ENCODE data around the gene GPS1. TPM values are rescaled to one million over a fixed set of nuclear protein-coding genes. Genes with fewer than 3 reads are reported as not detected.

Gene GPS1
- total RNA-seq, 1 donor from 2014 or later = 112 TPM

DNA sequence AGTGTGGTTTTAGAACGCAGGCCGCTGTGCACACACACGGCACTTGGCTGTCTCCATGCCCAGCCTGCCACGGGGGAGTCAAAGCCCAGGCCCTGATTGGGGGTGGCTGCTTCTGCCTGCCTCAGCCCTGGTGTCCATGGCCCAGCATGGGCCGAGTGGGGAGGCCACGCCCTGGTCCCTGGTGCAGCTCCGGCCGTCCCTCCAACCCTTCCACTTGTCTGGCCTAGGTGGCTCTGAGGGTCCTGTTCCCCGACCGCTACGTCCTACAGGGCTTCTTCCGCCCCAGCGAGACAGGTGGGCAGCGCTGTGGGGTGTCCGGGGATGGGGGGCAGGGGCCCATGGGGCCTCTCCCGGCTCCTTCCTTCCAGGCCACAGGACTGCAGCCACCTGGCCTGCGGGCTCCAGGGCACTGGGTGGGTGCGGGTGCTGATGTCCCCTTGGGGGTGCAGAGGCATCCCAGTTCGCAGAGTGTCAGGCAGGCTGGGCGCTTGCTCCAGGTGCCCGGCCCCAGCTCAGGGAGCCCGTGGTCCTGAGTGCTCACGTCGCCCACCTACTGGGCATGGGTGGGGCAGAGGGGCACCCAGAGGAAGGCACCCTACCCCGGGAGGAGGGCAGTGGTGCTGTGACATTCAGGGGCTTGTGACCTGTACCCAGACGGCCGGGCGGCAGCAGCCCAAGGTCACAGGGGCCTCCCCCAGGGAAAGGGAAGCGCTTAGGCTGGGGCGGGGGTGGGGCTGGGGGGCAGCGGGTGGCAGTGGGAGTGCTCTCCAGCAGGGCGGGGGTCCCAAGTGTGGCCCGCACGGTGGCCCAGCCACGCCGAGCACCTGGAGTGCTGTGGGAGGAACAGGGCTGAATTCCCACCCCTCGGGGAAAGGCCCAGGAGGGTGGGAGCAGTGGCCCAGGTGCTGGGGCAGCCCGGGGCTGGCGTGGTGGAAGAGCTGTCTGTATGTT is 40.8 kb upstream of the GPS1 start:
- no peaks in the 10 kb centered on the region for H3K9me3 Mint-ChIP-seq
- no peaks in the 10 kb centered on the region for H3K36me3 Mint-ChIP-seq (ENCODE audit: low read depth)
- DNase-seq (ENCODE audit: low spot score) = no peak
- no peak overlapping the region for H3K4me3 Mint-ChIP-seq
- intact Hi-C loops (cut with micrococcal nuclease) = no loop called here
- H3K27me3 Mint-ChIP-seq (ENCODE audit: insufficient read depth) = no peaks in the 10 kb centered on the region
- H3K4me1 Mint-ChIP-seq (ENCODE audit: low read depth) = no peaks in the 10 kb centered on the region
- H3K27ac Mint-ChIP-seq = no peak overlapping the region

DNA sequence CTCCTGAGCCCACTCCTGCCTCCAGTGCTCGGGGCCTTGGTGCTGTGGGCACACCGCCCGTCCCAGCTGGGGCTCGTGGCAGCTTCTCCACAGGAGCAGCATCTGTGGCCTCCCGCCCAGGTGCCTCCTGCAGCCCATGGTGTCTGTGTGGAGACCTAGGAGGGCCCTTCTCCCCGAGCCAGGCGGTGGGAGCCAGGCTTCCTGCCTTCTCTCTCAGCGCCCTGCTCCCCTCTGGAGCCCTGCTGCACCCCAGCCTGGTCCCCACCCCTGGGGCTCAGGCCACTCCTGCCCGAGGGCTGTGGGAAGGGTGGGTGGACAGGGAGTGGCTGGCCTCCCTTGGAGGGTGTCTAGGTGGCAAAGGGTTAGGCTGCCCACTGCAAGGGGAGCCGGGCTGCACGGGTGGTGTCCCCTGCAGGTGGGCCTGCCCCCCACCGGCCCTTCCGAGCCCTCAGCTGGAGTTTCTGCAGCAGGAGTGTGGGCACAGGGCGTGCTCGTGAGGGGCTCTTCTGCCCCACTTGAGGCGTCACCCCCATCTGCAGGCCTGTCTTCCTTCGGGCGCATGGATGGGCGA is 40.0 kb upstream of the GPS1 start:
- Mint-ChIP-seq H3K27ac (no peak overlapping the region), H3K27me3 (ENCODE audit: insufficient read depth) (no peaks in the 10 kb centered on the region), H3K36me3 (ENCODE audit: low read depth) (no peaks in the 10 kb centered on the region), H3K4me1 (ENCODE audit: low read depth) (no peaks in the 10 kb centered on the region), H3K4me3 (no peak overlapping the region), H3K9me3 (no peaks in the 10 kb centered on the region)
- no peak for DNase-seq (ENCODE audit: low spot score)
- intact Hi-C loops (cut with micrococcal nuclease) = loop anchor here (1.0 kb wide), 1 partner anchor 36 kb away; no protein-coding TSS in a partner anchor

DNA sequence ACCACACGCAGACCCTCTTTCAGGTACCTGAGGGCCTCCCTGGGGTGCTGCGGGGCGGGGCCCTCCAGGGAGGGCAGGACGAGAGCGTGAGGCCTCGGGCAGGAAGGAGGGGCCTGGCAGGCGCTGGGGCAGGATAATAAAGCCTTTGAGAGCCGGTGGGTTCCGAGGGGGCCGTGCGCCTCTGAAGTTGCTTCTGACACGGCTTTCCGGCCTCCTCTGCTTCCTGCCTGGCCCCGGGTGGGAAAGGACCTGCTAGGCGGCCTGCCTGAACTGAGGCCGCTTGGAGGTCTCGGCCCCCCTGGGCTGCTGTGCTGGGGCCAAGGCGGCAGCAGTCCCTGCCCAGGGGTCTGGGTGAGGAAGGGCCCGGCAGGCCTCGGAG is 39.4 kb upstream of the GPS1 start:
- intact Hi-C loops (cut with micrococcal nuclease) = loop anchor here (1.0 kb wide), 1 partner anchor 37 kb away; no protein-coding TSS in a partner anchor
- Mint-ChIP-seq H3K36me3 (ENCODE audit: low read depth) (no peaks in the 10 kb centered on the region), H3K27me3 (ENCODE audit: insufficient read depth) (no peaks in the 10 kb centered on the region), H3K9me3 (no peaks in the 10 kb centered on the region), H3K4me3 (no peak overlapping the region), H3K27ac (no peak overlapping the region), H3K4me1 (ENCODE audit: low read depth) (no peaks in the 10 kb centered on the region)
- DNase-seq (ENCODE audit: low spot score) = no peak

DNA sequence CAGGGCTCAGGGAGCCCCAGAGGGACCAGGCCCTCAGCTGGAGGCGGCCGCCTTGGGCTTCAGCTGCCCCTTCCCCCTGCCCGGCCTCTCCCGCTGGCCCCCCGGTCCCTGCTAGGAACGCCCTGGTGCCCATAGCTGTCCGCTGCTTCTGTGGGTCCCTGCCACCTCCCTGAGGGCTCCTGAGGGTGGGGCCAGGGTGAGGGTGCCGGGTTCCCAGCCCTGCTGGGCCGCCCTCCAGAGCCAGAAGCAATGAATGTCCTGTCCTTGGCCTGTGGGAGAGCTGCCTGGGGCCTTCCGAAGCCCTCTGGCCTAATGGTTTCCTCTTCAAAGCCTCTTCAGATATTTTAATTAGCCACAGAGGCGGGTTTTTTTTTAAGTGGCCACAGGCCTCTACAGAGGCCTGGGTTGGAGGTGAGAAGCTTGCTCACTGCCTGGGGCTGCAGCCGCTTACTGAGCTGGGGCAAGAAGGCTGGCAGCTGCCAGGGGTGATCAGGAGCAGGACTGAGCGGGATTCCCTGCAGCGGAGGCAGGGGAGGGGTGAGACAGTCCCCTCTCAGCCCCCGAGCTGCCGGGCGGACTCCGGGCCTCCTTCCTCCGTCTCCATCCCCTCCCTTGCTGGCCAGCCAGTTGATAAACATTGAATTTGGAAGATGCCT is 38.9 kb upstream of the GPS1 start:
- H3K4me1 Mint-ChIP-seq (ENCODE audit: low read depth) = no peaks in the 10 kb centered on the region
- H3K27me3 Mint-ChIP-seq (ENCODE audit: insufficient read depth) = no peaks in the 10 kb centered on the region
- no peak overlapping the region for H3K27ac Mint-ChIP-seq
- H3K36me3 Mint-ChIP-seq (ENCODE audit: low read depth) = no peaks in the 10 kb centered on the region
- no peak for DNase-seq (ENCODE audit: low spot score)
- intact Hi-C loops (cut with micrococcal nuclease) = loop anchor here (1.0 kb wide), 1 partner anchor 37 kb away; no protein-coding TSS in a partner anchor
- H3K9me3 Mint-ChIP-seq = no peaks in the 10 kb centered on the region
- no peak overlapping the region for H3K4me3 Mint-ChIP-seq

DNA sequence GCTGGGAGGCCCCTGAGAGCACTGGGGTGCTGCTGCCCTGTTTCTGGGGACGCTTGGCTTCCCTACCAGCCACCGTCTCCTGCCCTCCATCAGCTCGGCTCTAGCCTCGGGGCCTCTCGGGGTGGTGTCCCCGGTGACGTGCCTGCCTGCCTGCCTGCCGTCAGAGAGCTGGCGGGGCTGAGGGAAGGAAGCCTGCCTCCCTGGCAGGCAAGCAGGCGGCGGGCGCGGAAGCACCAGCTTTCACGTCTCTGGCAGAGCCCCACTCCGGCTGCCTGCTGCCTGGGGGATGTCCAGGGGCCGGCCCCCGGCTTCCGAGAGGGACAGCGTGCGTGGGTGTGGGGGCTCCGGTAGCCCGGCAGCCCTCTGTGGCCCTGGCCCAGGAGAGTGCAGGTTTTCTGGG is 38.4 kb upstream of the GPS1 start:
- DNase-seq (ENCODE audit: low spot score) = no peak
- Mint-ChIP-seq H3K4me3 (no peak overlapping the region), H3K36me3 (ENCODE audit: low read depth) (no peaks in the 10 kb centered on the region), H3K9me3 (no peaks in the 10 kb centered on the region), H3K27ac (no peak overlapping the region), H3K4me1 (ENCODE audit: low read depth) (no peaks in the 10 kb centered on the region), H3K27me3 (ENCODE audit: insufficient read depth) (no peaks in the 10 kb centered on the region)
- intact Hi-C loops (cut with micrococcal nuclease) = no loop called here

DNA sequence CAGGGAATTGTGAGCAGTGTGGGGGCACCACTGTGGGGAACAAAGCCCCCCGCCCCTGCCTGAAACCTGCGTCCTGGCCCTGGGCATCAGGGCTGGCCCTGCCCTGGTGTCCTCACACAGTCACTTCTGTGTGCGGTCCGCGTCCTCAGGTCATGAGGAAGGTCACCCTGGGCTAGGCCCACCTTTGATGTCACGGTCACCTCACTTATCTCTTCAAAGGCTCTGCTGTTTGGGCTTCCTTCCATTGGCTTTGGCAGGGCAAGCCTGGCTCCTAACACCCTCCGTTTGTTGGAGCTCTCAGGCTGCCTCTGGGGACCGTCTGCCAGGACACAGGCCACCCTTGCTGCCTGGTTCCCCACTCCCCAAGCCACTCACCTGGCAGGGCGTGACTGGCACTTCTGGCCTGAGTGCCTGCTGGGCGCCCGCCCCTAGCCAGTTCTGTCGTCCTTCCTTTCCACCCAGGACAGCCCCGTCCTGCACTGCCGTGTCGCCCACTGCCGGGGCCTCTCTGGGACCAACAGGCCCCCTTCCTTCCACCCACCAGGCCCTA is 37.9 kb upstream of the GPS1 start:
- DNase-seq (ENCODE audit: low spot score) = no peak
- no peaks in the 10 kb centered on the region for H3K27me3 Mint-ChIP-seq (ENCODE audit: insufficient read depth)
- H3K27ac Mint-ChIP-seq = no peak overlapping the region
- no peaks in the 10 kb centered on the region for H3K4me1 Mint-ChIP-seq (ENCODE audit: low read depth)
- no peak overlapping the region for H3K4me3 Mint-ChIP-seq
- H3K9me3 Mint-ChIP-seq = no peaks in the 10 kb centered on the region
- H3K36me3 Mint-ChIP-seq (ENCODE audit: low read depth) = no peaks in the 10 kb centered on the region
- intact Hi-C loops (cut with micrococcal nuclease) = no loop called here

DNA sequence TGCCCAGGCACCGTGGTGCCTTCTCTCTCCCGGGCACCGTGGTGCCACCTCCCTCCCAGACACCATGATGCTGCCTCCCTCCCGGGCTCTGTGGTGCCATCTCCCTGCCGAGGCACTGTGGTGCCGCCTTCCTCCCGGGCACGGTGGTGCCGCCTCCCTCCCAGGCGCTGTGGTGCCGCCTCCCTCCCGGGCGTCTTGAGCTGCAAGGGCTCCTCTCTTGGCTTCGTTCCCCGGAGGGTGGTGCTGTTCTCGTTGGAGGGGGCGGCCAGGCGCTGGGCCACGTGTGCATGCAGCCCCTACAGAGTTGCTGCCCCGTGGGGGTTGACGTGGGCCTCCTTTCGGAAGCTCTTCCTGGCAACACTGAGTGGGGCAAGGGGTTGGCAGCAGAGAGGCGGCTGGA is 37.3 kb upstream of the GPS1 start:
- no peaks in the 10 kb centered on the region for H3K27me3 Mint-ChIP-seq (ENCODE audit: insufficient read depth)
- H3K9me3 Mint-ChIP-seq = no peaks in the 10 kb centered on the region
- H3K4me3 Mint-ChIP-seq = no peak overlapping the region
- peaks cover 2% of the 10 kb centered on the region for H3K36me3 Mint-ChIP-seq (ENCODE audit: low read depth)
- no peak overlapping the region for H3K27ac Mint-ChIP-seq
- H3K4me1 Mint-ChIP-seq (ENCODE audit: low read depth) = no peaks in the 10 kb centered on the region
- intact Hi-C loops (cut with micrococcal nuclease) = no loop called here
- no peak for DNase-seq (ENCODE audit: low spot score)

DNA sequence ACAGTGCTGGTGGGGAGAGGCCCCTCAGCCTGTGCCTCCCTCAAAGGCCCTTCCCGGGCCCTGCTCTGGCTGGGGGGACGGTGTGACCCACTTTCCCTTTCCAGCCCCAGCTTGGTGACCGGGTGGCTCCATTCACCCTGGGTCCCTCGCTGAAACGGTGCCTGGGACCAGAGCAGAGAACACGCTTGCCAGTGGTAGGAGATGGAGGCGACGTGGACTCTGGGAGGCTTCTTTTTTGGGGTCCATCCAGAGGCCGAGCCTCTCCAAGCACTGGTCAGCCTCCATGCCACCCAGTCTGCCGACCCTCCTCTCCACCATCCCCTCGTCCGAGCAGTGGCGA is 36.8 kb upstream of the GPS1 start:
- H3K4me1 Mint-ChIP-seq (ENCODE audit: low read depth) = no peaks in the 10 kb centered on the region
- no peak overlapping the region for H3K27ac Mint-ChIP-seq
- peaks cover 2% of the 10 kb centered on the region for H3K36me3 Mint-ChIP-seq (ENCODE audit: low read depth)
- no peaks in the 10 kb centered on the region for H3K9me3 Mint-ChIP-seq
- intact Hi-C loops (cut with micrococcal nuclease) = no loop called here
- H3K4me3 Mint-ChIP-seq = no peak overlapping the region
- no peaks in the 10 kb centered on the region for H3K27me3 Mint-ChIP-seq (ENCODE audit: insufficient read depth)
- DNase-seq (ENCODE audit: low spot score) = no peak

DNA sequence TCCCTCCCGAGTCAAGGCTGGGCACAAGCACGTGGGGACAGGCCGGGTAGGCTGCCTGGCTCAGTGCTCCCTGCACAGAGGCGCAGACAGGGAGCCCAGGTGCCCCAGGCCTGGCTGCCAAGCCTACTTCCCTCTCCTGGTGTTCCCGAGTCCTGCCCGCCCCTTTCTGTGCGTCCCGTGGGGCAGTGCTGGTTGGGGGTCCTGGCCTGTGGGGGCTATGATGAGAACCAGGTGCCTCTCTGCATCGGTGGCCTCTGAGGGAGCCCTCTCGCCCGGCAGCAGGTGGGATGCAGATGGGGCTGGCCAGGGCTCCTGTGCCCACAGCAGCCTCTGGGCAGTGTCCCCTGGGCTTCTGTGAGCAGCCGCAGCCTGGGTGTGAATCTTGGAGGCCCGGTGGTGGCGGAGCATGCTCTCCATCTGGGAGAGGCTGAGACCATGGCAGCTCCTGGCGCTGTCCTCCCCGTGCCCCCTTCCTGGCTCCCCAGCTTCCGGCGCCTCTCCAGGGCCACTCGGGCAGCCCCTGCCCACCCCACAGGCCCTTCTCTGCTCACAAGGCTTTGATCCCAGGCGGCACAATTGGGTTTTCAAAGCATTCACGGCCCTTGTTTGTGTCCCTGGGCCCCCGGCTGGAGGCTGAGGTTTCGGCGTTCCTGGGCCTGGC is 36.3 kb upstream of the GPS1 start:
- no peak for DNase-seq (ENCODE audit: low spot score)
- no peak overlapping the region for H3K27ac Mint-ChIP-seq
- no peak overlapping the region for H3K4me3 Mint-ChIP-seq
- peaks cover 2% of the 10 kb centered on the region for H3K36me3 Mint-ChIP-seq (ENCODE audit: low read depth)
- H3K4me1 Mint-ChIP-seq (ENCODE audit: low read depth) = no peaks in the 10 kb centered on the region
- no peaks in the 10 kb centered on the region for H3K9me3 Mint-ChIP-seq
- intact Hi-C loops (cut with micrococcal nuclease) = no loop called here
- H3K27me3 Mint-ChIP-seq (ENCODE audit: insufficient read depth) = no peaks in the 10 kb centered on the region

DNA sequence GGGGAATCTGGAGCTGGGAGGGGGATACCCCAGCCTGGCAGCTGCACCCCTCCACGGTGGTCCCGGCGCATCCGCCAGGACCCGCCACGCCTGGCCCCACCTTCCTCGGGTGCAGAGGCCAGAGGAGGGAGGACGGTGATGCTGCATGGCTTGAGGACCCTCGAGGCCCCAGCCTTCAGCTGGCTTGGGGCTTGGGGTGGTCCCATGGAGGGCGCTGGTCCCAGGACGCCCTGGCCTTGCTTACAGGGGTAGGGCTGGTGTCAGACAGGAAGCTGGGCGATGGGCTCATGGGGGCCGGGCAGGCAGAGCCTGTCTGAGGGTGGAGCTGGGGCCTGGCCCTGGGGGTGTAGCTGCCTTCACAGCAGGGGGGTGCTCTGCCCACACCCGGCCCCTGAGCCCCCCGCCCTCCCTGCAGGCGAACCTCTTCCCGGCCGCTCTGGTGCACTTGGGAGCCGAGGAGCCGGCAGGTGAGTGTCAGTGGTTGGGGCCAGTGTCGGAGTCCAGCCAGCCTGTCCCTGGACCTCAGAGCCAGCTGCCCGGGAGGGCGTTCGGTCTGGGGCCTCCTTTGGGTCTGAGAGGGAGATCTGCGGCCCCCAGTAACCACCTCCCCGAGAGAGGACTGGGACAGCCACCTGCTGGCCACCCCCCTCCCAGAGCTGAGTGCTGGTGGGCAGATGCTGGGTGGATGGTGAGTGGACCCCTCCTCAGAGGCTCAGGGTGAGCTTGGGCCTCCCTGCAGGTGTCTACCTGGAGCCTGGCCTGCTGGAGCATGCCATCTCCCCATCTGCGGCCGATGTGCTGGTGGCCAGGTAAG is 35.4 kb upstream of the GPS1 start:
- peaks cover 2% of the 10 kb centered on the region for H3K36me3 Mint-ChIP-seq (ENCODE audit: low read depth)
- H3K4me1 Mint-ChIP-seq (ENCODE audit: low read depth) = peaks cover 2% of the 10 kb centered on the region
- intact Hi-C loops (cut with micrococcal nuclease) = no loop called here
- DNase-seq (ENCODE audit: low spot score) = no peak
- no peaks in the 10 kb centered on the region for H3K27me3 Mint-ChIP-seq (ENCODE audit: insufficient read depth)
- no peaks in the 10 kb centered on the region for H3K9me3 Mint-ChIP-seq
- no peak overlapping the region for H3K4me3 Mint-ChIP-seq
- no peak overlapping the region for H3K27ac Mint-ChIP-seq

DNA sequence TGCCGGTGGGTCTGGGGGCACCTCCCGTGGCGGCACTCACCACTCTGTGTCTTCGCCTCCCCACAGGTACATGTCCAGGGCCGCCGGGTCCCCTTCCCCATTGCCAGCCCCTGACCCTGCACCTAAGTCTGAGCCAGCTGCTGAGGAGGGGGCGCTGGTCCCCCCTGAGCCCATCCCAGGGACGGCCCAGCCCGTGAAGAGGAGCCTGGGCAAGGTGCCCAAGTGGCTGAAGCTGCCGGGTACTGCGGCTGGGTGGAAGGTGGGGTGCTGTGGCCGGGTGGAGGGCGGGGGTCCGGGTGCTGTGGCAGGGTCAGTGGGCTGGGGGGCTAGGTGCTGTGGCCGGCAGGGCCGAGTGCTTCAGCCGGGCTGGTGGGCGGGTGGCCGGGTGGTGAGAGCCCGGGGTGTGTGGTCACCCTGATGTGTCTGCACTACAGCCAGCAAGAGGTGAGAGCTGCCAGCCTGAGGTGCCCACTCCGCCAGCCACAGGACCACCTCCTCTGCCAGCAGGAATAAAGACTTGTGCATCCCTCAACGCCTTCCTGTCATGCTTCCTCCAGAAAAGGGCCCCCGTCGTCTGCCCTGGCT is 34.7 kb upstream of the GPS1 start:
- H3K27me3 Mint-ChIP-seq (ENCODE audit: insufficient read depth) = no peaks in the 10 kb centered on the region
- intact Hi-C loops (cut with micrococcal nuclease) = no loop called here
- DNase-seq (ENCODE audit: low spot score) = no peak
- H3K36me3 Mint-ChIP-seq (ENCODE audit: low read depth) = peaks cover 2% of the 10 kb centered on the region
- H3K27ac Mint-ChIP-seq = no peak overlapping the region
- no peaks in the 10 kb centered on the region for H3K9me3 Mint-ChIP-seq
- H3K4me1 Mint-ChIP-seq (ENCODE audit: low read depth) = peaks cover 9% of the 10 kb centered on the region
- H3K4me3 Mint-ChIP-seq = no peak overlapping the region

DNA sequence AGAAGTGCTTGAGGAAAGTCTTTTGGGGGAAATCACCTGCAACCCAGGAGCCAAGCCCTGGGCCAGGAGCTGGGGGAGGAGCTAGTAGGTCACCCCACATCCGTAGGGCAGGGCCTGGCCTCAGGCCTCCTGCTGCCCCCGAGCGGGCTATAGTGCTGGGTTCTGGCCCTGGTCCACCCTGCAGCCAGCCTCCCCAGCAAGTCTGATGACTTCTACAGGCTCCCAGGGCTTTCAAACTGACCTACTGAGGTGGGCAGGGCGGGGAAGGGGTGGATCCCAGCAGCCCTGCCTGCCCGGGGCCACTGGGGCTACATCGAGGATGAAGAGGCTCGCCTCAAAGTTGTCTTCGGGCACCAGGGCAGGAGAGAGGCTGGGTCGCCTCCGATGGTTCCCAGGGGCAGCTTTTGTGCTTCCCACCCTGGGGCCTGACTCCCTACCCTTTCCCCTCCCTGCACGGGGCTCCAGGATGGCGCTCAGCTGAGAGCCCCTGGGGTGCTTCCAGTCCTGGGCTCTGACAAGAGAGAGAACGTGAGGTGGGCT is 34.0 kb upstream of the GPS1 start:
- H3K9me3 Mint-ChIP-seq = no peaks in the 10 kb centered on the region
- no peak for DNase-seq (ENCODE audit: low spot score)
- H3K4me1 Mint-ChIP-seq (ENCODE audit: low read depth) = peaks cover 9% of the 10 kb centered on the region
- H3K27ac Mint-ChIP-seq = no peak overlapping the region
- no peaks in the 10 kb centered on the region for H3K27me3 Mint-ChIP-seq (ENCODE audit: insufficient read depth)
- H3K4me3 Mint-ChIP-seq = no peak overlapping the region
- intact Hi-C loops (cut with micrococcal nuclease) = no loop called here
- H3K36me3 Mint-ChIP-seq (ENCODE audit: low read depth) = peaks cover 2% of the 10 kb centered on the region

Measured in activated T-helper 1 cell treated with anti-CD3 and anti-CD28 coated beads, Interleukin-12 subunit alpha, Interleukin-12 subunit beta, Interleukin-2, Interleukin-4 antibody, amounts not matched to agents 30 ng/mL and 10 ng/mL and 1 ng/mL, durations not matched to agents 14 hours and 24 hours and 36 hours (primary cell).